ENCODE results near the gene SLC35E1. TPM values are rescaled to one million over a fixed set of nuclear protein-coding genes. Genes with fewer than 3 reads are reported as not detected.

Gene SLC35E1
- total RNA-seq, 1 experiment from 2014 or later, result 35.8 TPM

DNA sequence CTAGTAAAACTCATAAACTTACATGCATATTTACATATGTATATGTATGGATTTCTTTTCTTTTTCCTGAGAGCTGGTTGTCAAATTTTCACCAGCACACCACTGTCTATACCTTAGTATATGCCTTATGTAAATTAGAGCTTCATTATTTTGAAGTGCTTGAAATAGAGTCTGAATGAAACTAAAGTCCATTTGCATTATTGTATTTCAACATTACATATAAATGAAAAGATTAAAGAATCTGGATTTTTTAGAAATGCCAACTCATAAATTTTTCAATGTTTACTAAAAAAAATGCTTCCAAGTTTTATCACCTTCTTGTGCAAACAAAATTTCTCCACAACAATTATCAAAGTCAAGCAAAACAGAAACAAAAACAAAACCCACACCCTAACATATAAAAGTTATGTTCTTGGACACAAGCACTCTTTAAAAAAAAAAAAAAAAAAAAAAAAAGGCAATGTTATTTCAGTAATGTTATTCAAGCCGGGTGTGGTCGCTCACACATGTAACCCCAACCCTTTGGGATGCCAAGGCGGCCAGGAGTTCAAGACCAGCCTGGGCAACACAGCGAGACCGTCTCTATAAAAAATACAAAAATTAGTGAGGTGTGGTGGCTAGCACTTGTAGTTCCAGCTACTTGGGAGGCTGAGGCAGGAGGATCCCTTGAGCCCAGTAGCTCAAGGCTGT, 37.4 kb upstream of the SLC35E1 start:
- Histone ChIP-seq H3K79me1 (ENCODE audit: insufficient read depth, low read depth, low read length, poor library complexity, severe bottlenecking) (peaks cover 11% of the 10 kb centered on the region), H3K4me1 (ENCODE audit: insufficient read depth, low read length) (no peaks in the 10 kb centered on the region), H2BK15ac (ENCODE audit: low read depth, low read length) (no peak overlapping the region), H3K18ac (ENCODE audit: insufficient read length, low read depth, low read length) (no peak overlapping the region), H4K20me1 (ENCODE audit: control insufficient read depth, insufficient read depth, insufficient read length) (no peaks in the 10 kb centered on the region), H3K23me2 (ENCODE audit: insufficient read length, low read depth, low read length, poor library complexity, severe bottlenecking) (no peaks in the 10 kb centered on the region), H3K9me3 (ENCODE audit: control insufficient read depth, low read depth, low read length) (no peaks in the 10 kb centered on the region), H2BK12ac (ENCODE audit: insufficient read length, low read depth, low read length) (no peak overlapping the region), H3K23ac (ENCODE audit: insufficient read length, low read depth, low read length) (no peak overlapping the region), H3K4me2 (ENCODE audit: insufficient read depth, insufficient read length, low read length) (no peak overlapping the region), H2AK5ac (ENCODE audit: insufficient read length, low read length) (no peak overlapping the region), H2AFZ (ENCODE audit: low read length) (no peak overlapping the region), H3K27ac (ENCODE audit: insufficient read length, low read depth, low read length) (no peak overlapping the region), H3K27me3 (ENCODE audit: insufficient read depth, low read length) (no peaks in the 10 kb centered on the region), H2BK120ac (ENCODE audit: low read depth, low read length, poor library complexity, severe bottlenecking) (no peak overlapping the region), H3K14ac (ENCODE audit: insufficient read depth, low read length) (no peak overlapping the region), H3T11ph (ENCODE audit: low read length) (no peak overlapping the region), H3K56ac (ENCODE audit: insufficient read length, low read depth, low read length) (no peak overlapping the region), H2BK5ac (ENCODE audit: insufficient read length, low read length) (no peak overlapping the region), H4K5ac (ENCODE audit: insufficient read length, low read depth, low read length) (no peak overlapping the region), H3K79me2 (ENCODE audit: insufficient read depth, low read length) (peaks cover 21% of the 10 kb centered on the region; the same call in 1 of the 2 replicates), H3K4ac (ENCODE audit: low read depth, low read length) (no peak overlapping the region), H4K91ac (ENCODE audit: insufficient read length, low read depth, low read length) (no peak overlapping the region), H3K9ac (ENCODE audit: extremely low read depth, insufficient read length, low read length) (no peak overlapping the region), H4K8ac (replicated peaks; ENCODE audit: insufficient read length, low read depth, low read length) (no peak overlapping the region), H2BK20ac (ENCODE audit: low read depth, low read length, poor library complexity, severe bottlenecking) (no peak overlapping the region)
- Mint-ChIP-seq H3K9me3 (no peaks in the 10 kb centered on the region), H3K27ac (no peak overlapping the region), H3K36me3 (ENCODE audit: insufficient read depth in 1 of 3, low read depth in 3 of 3) (no peaks in the 10 kb centered on the region), H3K27me3 (ENCODE audit: low read depth) (no peaks in the 10 kb centered on the region; the same call in 1 of the 2 replicates), H3K4me1 (peaks cover 0 to 6% of the 10 kb centered on the region in 2 experiments; a peak in 3 of 4 replicates), H3K4me3 (no peak overlapping the region)
- no CpG with 5 or more reads among the region's 5 CpGs for WGBS (ENCODE audit: extremely low coverage, insufficient read length, low lambda C conversion rate)
- TF ChIP-seq, protein P1, sequence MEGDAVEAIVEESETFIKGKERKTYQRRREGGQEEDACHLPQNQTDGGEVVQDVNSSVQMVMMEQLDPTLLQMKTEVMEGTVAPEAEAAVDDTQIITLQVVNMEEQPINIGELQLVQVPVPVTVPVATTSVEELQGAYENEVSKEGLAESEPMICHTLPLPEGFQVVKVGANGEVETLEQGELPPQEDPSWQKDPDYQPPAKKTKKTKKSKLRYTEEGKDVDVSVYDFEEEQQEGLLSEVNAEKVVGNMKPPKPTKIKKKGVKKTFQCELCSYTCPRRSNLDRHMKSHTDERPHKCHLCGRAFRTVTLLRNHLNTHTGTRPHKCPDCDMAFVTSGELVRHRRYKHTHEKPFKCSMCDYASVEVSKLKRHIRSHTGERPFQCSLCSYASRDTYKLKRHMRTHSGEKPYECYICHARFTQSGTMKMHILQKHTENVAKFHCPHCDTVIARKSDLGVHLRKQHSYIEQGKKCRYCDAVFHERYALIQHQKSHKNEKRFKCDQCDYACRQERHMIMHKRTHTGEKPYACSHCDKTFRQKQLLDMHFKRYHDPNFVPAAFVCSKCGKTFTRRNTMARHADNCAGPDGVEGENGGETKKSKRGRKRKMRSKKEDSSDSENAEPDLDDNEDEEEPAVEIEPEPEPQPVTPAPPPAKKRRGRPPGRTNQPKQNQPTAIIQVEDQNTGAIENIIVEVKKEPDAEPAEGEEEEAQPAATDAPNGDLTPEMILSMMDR (conservative IDR thresholded peaks at IDR 0.05), result no peak
- no peak for DNase-seq
